ENCODE results near the gene OR2A7.

DNA sequence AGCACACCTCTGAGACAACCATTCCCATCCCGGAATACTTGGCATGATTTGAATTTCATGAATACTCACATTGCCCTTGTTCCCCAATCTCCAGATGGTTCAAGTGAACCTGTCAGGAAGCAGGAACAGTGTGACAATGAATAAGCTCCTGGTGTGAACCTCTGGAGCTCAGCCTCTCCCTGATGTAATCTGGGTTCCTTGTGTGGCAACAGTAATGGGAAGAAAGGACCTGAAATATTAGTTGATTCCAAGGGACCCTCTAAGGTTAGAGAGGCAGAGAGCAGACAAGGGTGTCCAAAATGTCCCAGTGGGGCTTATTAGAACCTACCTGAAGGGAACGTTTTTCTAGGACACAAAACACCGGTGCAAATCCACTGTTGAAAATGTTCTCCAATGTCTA lies 8.5 kb downstream of the OR2A7 start:
- TF ChIP-seq POLR2AphosphoS5 (IDR thresholded peaks at IDR 0.05; ENCODE audit: low read depth): no peak
- TF ChIP-seq, protein P1, sequence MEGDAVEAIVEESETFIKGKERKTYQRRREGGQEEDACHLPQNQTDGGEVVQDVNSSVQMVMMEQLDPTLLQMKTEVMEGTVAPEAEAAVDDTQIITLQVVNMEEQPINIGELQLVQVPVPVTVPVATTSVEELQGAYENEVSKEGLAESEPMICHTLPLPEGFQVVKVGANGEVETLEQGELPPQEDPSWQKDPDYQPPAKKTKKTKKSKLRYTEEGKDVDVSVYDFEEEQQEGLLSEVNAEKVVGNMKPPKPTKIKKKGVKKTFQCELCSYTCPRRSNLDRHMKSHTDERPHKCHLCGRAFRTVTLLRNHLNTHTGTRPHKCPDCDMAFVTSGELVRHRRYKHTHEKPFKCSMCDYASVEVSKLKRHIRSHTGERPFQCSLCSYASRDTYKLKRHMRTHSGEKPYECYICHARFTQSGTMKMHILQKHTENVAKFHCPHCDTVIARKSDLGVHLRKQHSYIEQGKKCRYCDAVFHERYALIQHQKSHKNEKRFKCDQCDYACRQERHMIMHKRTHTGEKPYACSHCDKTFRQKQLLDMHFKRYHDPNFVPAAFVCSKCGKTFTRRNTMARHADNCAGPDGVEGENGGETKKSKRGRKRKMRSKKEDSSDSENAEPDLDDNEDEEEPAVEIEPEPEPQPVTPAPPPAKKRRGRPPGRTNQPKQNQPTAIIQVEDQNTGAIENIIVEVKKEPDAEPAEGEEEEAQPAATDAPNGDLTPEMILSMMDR (conservative IDR thresholded peaks at IDR 0.05; ENCODE audit: low read depth in 2 of 2): no peak
- TF ChIP-seq, protein P2, sequence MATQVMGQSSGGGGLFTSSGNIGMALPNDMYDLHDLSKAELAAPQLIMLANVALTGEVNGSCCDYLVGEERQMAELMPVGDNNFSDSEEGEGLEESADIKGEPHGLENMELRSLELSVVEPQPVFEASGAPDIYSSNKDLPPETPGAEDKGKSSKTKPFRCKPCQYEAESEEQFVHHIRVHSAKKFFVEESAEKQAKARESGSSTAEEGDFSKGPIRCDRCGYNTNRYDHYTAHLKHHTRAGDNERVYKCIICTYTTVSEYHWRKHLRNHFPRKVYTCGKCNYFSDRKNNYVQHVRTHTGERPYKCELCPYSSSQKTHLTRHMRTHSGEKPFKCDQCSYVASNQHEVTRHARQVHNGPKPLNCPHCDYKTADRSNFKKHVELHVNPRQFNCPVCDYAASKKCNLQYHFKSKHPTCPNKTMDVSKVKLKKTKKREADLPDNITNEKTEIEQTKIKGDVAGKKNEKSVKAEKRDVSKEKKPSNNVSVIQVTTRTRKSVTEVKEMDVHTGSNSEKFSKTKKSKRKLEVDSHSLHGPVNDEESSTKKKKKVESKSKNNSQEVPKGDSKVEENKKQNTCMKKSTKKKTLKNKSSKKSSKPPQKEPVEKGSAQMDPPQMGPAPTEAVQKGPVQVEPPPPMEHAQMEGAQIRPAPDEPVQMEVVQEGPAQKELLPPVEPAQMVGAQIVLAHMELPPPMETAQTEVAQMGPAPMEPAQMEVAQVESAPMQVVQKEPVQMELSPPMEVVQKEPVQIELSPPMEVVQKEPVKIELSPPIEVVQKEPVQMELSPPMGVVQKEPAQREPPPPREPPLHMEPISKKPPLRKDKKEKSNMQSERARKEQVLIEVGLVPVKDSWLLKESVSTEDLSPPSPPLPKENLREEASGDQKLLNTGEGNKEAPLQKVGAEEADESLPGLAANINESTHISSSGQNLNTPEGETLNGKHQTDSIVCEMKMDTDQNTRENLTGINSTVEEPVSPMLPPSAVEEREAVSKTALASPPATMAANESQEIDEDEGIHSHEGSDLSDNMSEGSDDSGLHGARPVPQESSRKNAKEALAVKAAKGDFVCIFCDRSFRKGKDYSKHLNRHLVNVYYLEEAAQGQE (IDR thresholded peaks at IDR 0.05; ENCODE audit: unreplicated experiment): no peak
- no peak for TF ChIP-seq EZH2 (IDR thresholded peaks at IDR 0.05; ENCODE audit: low read depth, unreplicated experiment)
- no peak for TF ChIP-seq CREB1 (CRISPR knock-in tag; IDR thresholded peaks at IDR 0.05; ENCODE audit: low read depth)
- TF ChIP-seq EZH2phosphoT487 (IDR thresholded peaks at IDR 0.05; ENCODE audit: unreplicated experiment): no peak
- TF ChIP-seq ZNF114 (CRISPR knock-in tag; IDR thresholded peaks at IDR 0.05): no peak
- no peak for TF ChIP-seq STAT1 (IDR thresholded peaks at IDR 0.05; ENCODE audit: unreplicated experiment)
- TF ChIP-seq, protein P3, sequence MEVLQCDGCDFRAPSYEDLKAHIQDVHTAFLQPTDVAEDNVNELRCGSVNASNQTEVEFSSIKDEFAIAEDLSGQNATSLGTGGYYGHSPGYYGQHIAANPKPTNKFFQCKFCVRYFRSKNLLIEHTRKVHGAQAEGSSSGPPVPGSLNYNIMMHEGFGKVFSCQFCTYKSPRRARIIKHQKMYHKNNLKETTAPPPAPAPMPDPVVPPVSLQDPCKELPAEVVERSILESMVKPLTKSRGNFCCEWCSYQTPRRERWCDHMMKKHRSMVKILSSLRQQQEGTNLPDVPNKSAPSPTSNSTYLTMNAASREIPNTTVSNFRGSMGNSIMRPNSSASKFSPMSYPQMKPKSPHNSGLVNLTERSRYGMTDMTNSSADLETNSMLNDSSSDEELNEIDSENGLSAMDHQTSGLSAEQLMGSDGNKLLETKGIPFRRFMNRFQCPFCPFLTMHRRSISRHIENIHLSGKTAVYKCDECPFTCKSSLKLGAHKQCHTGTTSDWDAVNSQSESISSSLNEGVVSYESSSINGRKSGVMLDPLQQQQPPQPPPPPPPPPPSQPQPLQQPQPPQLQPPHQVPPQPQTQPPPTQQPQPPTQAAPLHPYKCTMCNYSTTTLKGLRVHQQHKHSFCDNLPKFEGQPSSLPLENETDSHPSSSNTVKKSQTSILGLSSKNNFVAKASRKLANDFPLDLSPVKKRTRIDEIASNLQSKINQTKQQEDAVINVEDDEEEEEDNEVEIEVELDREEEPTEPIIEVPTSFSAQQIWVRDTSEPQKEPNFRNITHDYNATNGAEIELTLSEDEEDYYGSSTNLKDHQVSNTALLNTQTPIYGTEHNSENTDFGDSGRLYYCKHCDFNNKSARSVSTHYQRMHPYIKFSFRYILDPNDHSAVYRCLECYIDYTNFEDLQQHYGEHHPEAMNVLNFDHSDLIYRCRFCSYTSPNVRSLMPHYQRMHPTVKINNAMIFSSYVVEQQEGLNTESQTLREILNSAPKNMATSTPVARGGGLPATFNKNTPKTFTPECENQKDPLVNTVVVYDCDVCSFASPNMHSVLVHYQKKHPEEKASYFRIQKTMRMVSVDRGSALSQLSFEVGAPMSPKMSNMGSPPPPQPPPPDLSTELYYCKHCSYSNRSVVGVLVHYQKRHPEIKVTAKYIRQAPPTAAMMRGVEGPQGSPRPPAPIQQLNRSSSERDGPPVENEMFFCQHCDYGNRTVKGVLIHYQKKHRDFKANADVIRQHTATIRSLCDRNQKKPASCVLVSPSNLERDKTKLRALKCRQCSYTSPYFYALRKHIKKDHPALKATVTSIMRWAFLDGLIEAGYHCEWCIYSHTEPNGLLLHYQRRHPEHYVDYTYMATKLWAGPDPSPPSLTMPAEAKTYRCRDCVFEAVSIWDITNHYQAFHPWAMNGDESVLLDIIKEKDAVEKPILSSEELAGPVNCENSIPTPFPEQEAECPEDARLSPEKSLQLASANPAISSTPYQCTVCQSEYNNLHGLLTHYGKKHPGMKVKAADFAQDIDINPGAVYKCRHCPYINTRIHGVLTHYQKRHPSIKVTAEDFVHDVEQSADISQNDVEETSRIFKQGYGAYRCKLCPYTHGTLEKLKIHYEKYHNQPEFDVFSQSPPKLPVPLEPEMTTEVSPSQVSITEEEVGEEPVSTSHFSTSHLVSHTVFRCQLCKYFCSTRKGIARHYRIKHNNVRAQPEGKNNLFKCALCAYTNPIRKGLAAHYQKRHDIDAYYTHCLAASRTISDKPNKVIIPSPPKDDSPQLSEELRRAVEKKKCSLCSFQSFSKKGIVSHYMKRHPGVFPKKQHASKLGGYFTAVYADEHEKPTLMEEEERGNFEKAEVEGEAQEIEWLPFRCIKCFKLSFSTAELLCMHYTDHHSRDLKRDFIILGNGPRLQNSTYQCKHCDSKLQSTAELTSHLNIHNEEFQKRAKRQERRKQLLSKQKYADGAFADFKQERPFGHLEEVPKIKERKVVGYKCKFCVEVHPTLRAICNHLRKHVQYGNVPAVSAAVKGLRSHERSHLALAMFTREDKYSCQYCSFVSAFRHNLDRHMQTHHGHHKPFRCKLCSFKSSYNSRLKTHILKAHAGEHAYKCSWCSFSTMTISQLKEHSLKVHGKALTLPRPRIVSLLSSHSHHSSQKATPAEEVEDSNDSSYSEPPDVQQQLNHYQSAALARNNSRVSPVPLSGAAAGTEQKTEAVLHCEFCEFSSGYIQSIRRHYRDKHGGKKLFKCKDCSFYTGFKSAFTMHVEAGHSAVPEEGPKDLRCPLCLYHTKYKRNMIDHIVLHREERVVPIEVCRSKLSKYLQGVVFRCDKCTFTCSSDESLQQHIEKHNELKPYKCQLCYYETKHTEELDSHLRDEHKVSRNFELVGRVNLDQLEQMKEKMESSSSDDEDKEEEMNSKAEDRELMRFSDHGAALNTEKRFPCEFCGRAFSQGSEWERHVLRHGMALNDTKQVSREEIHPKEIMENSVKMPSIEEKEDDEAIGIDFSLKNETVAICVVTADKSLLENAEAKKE (CRISPR knock-in tag; IDR thresholded peaks at IDR 0.05): 0 out of 2 replicates have a peak, but pooled peaks have one; percentile 4
- TF ChIP-seq ZNF331 (CRISPR knock-in tag; IDR thresholded peaks at IDR 0.05; ENCODE audit: low read depth): no peak
- TF ChIP-seq JUNB (IDR thresholded peaks at IDR 0.05; ENCODE audit: unreplicated experiment): no peak

Data from GM23338 (cell line).